H1 (cell line): ENCODE measurements around the gene PDK2. TPM values are rescaled to one million over a fixed set of nuclear protein-coding genes. Genes with fewer than 3 reads are reported as not detected.

Experiments
- CTCF ChIA-PET: fragments of 300-600 bp; sonication (Branson Sonifier 250); formaldehyde crosslinking; loops from one replicate; lab custom pipeline; 2021; ENCODE audit not compliant: partially characterized antibody; lab: Charles Lee
- POLR2A ChIA-PET: fragments of 300-600 bp; sonication (Branson Sonifier 250); formaldehyde crosslinking; loops from one replicate; lab custom pipeline; 2021; ENCODE audit warnings: inconsistent platforms; ENCODE audit not compliant: partially characterized antibody; lab: Charles Lee
- DNase-seq, 2 experiments: peaks; one replicate each; pipeline versions ENCODE4 v3.0.0 to v3.0.0-alpha.2; 2010 to 2022; ENCODE audit warnings: low spot score in 2 of 2, low read depth in 1 of 2, mixed read lengths in 1 of 2
- FAIRE-seq: peaks from 2 replicates; lab custom pipeline; 2011; peaks lifted over from hg19 to GRCh38; lab: Jason Lieb, UNC
- H2AFZ ChIP-seq: 2 replicates; pipeline ENCODE4 v1.8.1; 2012; ENCODE audit warnings: low read length, inconsistent platforms
- H2AK5ac ChIP-seq: 2 replicates; pipeline ENCODE4 v1.6.1; 2013; ENCODE audit warnings: low read depth, low read length
- H2BK120ac ChIP-seq: replicated peaks from 2 replicates; pipeline ENCODE3; 2013; ENCODE audit warnings: low read depth, low read length, inconsistent platforms
- H2BK12ac ChIP-seq: 2 replicates; pipeline ENCODE4 v1.6.1; 2013; ENCODE audit warnings: low read depth, low read length
- H2BK15ac ChIP-seq: 2 replicates; pipeline ENCODE4 v1.6.1; 2013; ENCODE audit warnings: low read length
- H2BK20ac ChIP-seq: 2 replicates; pipeline ENCODE4 v1.6.1; 2013; ENCODE audit warnings: low read length
- H2BK5ac ChIP-seq: 2 replicates; pipeline ENCODE4 v1.6.1; 2013; ENCODE audit warnings: low read depth, low read length
- H3K14ac ChIP-seq: 2 replicates; pipeline ENCODE4 v1.6.1; 2013; ENCODE audit warnings: inconsistent platforms; ENCODE audit not compliant: insufficient read length
- H3K18ac ChIP-seq: 2 replicates; pipeline ENCODE4 v1.6.1; 2013; ENCODE audit warnings: low read length; ENCODE audit errors: extremely low read depth
- H3K23ac ChIP-seq: 2 replicates; pipeline ENCODE4 v1.6.1; 2013; ENCODE audit warnings: inconsistent platforms; ENCODE audit not compliant: insufficient read length
- H3K23me2 ChIP-seq: 2 replicates; pipeline ENCODE4 v1.6.1; 2013; ENCODE audit warnings: low read depth, low read length
- H3K27ac ChIP-seq: 2 replicates; pipeline ENCODE4 v1.6.1; 2011; ENCODE audit warnings: low read depth, low read length, inconsistent platforms
- H3K27me3 ChIP-seq, 4 experiments: replicated peaks in 1 of 4; 1 replicate in 1 of 4; 2 replicates in 3 of 4; pipeline versions ENCODE4 v1.6.1 to v1.8.1; 2011 to 2013; ENCODE audit warnings: low read length in 3 of 4, mild to moderate bottlenecking in 3 of 4, inconsistent platforms in 2 of 4, mixed read lengths in 2 of 4, moderate library complexity in 1 of 4; ENCODE audit not compliant: control insufficient read depth in 3 of 4, insufficient read depth in 3 of 4; ENCODE audit errors: extremely low read depth in 1 of 4
- H3K36me3 ChIP-seq, 4 experiments: 2 replicates each; pipeline versions ENCODE4 v1.6.1 to v1.8.1; 2011 to 2013; ENCODE audit warnings: mild to moderate bottlenecking in 4 of 4, low read length in 3 of 4, moderate library complexity in 2 of 4, control low read depth in 1 of 4, inconsistent platforms in 1 of 4; ENCODE audit not compliant: insufficient read depth in 4 of 4, control insufficient read depth in 2 of 4
- H3K4ac ChIP-seq: replicated peaks from 2 replicates; pipeline ENCODE3; 2013; ENCODE audit warnings: low read length, low read depth, mixed read lengths, inconsistent platforms; ENCODE audit not compliant: insufficient read length
- H3K4me1 ChIP-seq, 4 experiments: replicated peaks in 1 of 4; 1 replicate in 1 of 4; 2 replicates in 3 of 4; pipeline versions ENCODE4 v1.6.1 to v1.8.1; 2011 to 2013; ENCODE audit warnings: low read length in 3 of 4, inconsistent platforms in 2 of 4, mixed read lengths in 1 of 4; ENCODE audit not compliant: insufficient read depth in 4 of 4, control insufficient read depth in 3 of 4
- H3K4me2 ChIP-seq, 2 experiments: 2 replicates each; pipeline versions ENCODE4 v1.6.1 to v1.8.1; 2011 to 2013; ENCODE audit warnings: low read depth in 2 of 2, low read length in 2 of 2, control low read depth in 1 of 2, inconsistent platforms in 1 of 2, mild to moderate bottlenecking in 1 of 2; ENCODE audit not compliant: insufficient read depth in 1 of 2
- H3K4me3 ChIP-seq, 4 experiments: fragments of 200-600, 300-600 bp in 1 of 4; sonication (generic), shearing (Covaris generic), sonication (Bioruptor Twin) in 1 of 4; 2 replicates each; pipeline versions ENCODE4 v1.5.1 to v1.8.1; 2011 to 2016; ENCODE audit warnings: low read length in 4 of 4, low read depth in 3 of 4, control low read depth in 2 of 4, inconsistent platforms in 2 of 4, mild to moderate bottlenecking in 2 of 4, mixed read lengths in 1 of 4, moderate library complexity in 1 of 4; ENCODE audit not compliant: insufficient read depth in 2 of 4; ENCODE audit errors: extremely low read depth in 1 of 4
- H3K56ac ChIP-seq: replicated peaks from 2 replicates; pipeline ENCODE3; 2013; ENCODE audit warnings: low read depth, mild to moderate bottlenecking, mixed read lengths, low read length, inconsistent platforms; ENCODE audit not compliant: insufficient read length
- H3K79me1 ChIP-seq: 2 replicates; pipeline ENCODE4 v1.6.1; 2013; ENCODE audit warnings: low read depth, low read length, control low read depth
- H3K79me2 ChIP-seq, 2 experiments: 2 replicates each; pipeline versions ENCODE4 v1.6.1 to v1.8.1; 2012 to 2013; ENCODE audit warnings: low read length in 2 of 2, mild to moderate bottlenecking in 2 of 2, inconsistent platforms in 1 of 2; ENCODE audit not compliant: insufficient read depth in 2 of 2, control insufficient read depth in 1 of 2
- H3K9ac ChIP-seq, 4 experiments: replicated peaks in 1 of 4; 1 replicate in 1 of 4; 2 replicates in 3 of 4; pipeline versions ENCODE4 v1.6.1 to v1.8.1; 2011 to 2013; ENCODE audit warnings: low read depth in 3 of 4, low read length in 3 of 4, control low read depth in 2 of 4, mild to moderate bottlenecking in 2 of 4, moderate library complexity in 2 of 4, inconsistent platforms in 1 of 4; ENCODE audit errors: extremely low read depth in 1 of 4
- H3K9me3 ChIP-seq, 2 experiments: 2 replicates each; pipeline versions ENCODE4 v1.6.1 to v1.8.1; 2012 to 2013; ENCODE audit warnings: mild to moderate bottlenecking in 2 of 2, moderate library complexity in 2 of 2, control low read depth in 1 of 2, inconsistent platforms in 1 of 2, low read depth in 1 of 2, low read length in 1 of 2, mixed read lengths in 1 of 2; ENCODE audit not compliant: insufficient read depth in 2 of 2
- H4K20me1 ChIP-seq, 2 experiments: replicated peaks in 1 of 2; 2 replicates each; pipeline versions ENCODE3 to v1.8.1; 2011 to 2013; ENCODE audit warnings: inconsistent platforms in 2 of 2, low read length in 2 of 2, mild to moderate bottlenecking in 1 of 2; ENCODE audit not compliant: insufficient read depth in 2 of 2, control insufficient read depth in 1 of 2
- H4K5ac ChIP-seq: 2 replicates; pipeline ENCODE4 v1.6.1; 2013; ENCODE audit warnings: low read length, low read depth, mixed read lengths, inconsistent platforms; ENCODE audit not compliant: insufficient read length
- H4K8ac ChIP-seq: 2 replicates; pipeline ENCODE4 v1.8.0; 2013; ENCODE audit warnings: mild to moderate bottlenecking, moderate library complexity, low read length, inconsistent platforms; ENCODE audit not compliant: insufficient read depth; ENCODE audit errors: extremely low read depth
- H4K91ac ChIP-seq: replicated peaks from 2 replicates; pipeline ENCODE3; 2013; ENCODE audit warnings: low read length, mixed read lengths, inconsistent platforms; ENCODE audit not compliant: insufficient read length
- CTCF ChIP-seq, 3 experiments: IDR thresholded peaks; 1 replicate in 2 of 3; 2 replicates in 1 of 3; pipeline versions ENCODE4 v1.5.1 to v1.6.1; 2011; ENCODE audit warnings: low read length in 3 of 3, mild to moderate bottlenecking in 3 of 3, inconsistent platforms in 2 of 3, low read depth in 1 of 3, moderate library complexity in 1 of 3; ENCODE audit not compliant: insufficient read depth in 1 of 3; ENCODE audit errors: control extremely low read depth in 1 of 3
- USF2 ChIP-seq: IDR thresholded peaks from 2 replicates; pipeline ENCODE4 v1.6.1; 2011; ENCODE audit warnings: low read length, improper control_type of control experiment
- WGBS, 2 experiments: shearing (Covaris generic) in 1 of 2; methylation state at CpG; one replicate each; pipeline versions ENCODE4 v1.1.6 to v1.1.7; 2013 to 2015; ENCODE audit warnings: low lambda C conversion rate in 2 of 2, mixed read lengths in 2 of 2, inconsistent platforms in 1 of 2, low coverage in 1 of 2, missing lambda C conversion rate in 1 of 2; ENCODE audit not compliant: insufficient replicate concordance in 2 of 2, insufficient coverage in 1 of 2, insufficient read length in 1 of 2; ENCODE audit errors: extremely low coverage in 1 of 2, missing lambda C conversion rate in 1 of 2; 5-methylcytosine and 5-hydroxymethylcytosine counted together
- polyA plus RNA-seq, 7 experiments: library from polyadenylated mRNA; depleted of rRNA in 3 of 7; stranded (reverse) in 5 of 7; unstranded in 2 of 7; fragments of >200 nt in 5 of 7; fragments of 200-250 nt in 2 of 7; gene quantifications; 1 replicate in 5 of 7; 2 replicates in 1 of 7; 4 replicates in 1 of 7; pipeline versions ENCODE4 v1.2.1 to v1.2.3, GENCODE V29; 2011 to 2013; ENCODE audit warnings: missing spikeins in 2 of 7, mixed read lengths in 2 of 7
- total RNA-seq: library from RNA; stranded (reverse); fragmentation: NEBNext Ultra II Directional; extraction: Animal tissue kit (Norgen Biotek cat#: 25700); gene quantifications from 2 replicates; pipeline ENCODE4 v1.2.1, GENCODE V29; 2021

PDK2 gene
- total and polyA plus RNA-seq, 2 of the 8 experiments (the other 6 are each of a cell fraction or from before 2014, with no cell fraction given): 18.3 to 121 TPM

- H3K4ac ChIP-seq: no peak overlapping the region
- H3K23me2 ChIP-seq: peaks cover 24% of the 10 kb centered on the region
- FAIRE-seq (no peak), DNase-seq (no peak)
- peaks cover 8% of the 10 kb centered on the region for H3K79me1 ChIP-seq
- no peaks in the 10 kb centered on the region; a peak in 1 of 4 replicates for H3K79me2 ChIP-seq
- H3K4me1 ChIP-seq: peaks cover 0 to 28% (median 13%) of the 10 kb centered on the region in 4 experiments; a peak in 6 of 7 replicates
- peaks cover 9 to 16% of the 10 kb centered on the region in 2 experiments for H4K20me1 ChIP-seq
- H4K91ac ChIP-seq: peak overlapping the region; percentile 25
- no peaks in the 10 kb centered on the region for H3K9me3 ChIP-seq
- H3K14ac ChIP-seq: no peak overlapping the region
- no peak overlapping the region for H3K27ac ChIP-seq
- no peak overlapping the region for H3K4me3 ChIP-seq
- H2AK5ac ChIP-seq: peak overlapping the region; percentile 1; the same call in 1 of the 2 replicates
- 0 out of 2 replicates have a peak overlapping the region, but pooled peaks have one; percentile 27 for H2BK20ac ChIP-seq
- peaks cover 0 to 6% (median 0%) of the 10 kb centered on the region in 4 experiments; a peak in 1 of 8 replicates for H3K36me3 ChIP-seq
- no peak overlapping the region for H2BK120ac ChIP-seq
- 80% methylated on average over 10 of the region's 10 CpGs; no CpG with 5 or more reads in 1 of the 2 experiments for WGBS, 2 experiments
- no peak overlapping the region for H2BK5ac ChIP-seq
- no peak overlapping the region for H2AFZ ChIP-seq
- no peak overlapping the region for H2BK15ac ChIP-seq
- peaks cover 2 to 17% (median 15%) of the 10 kb centered on the region in 4 experiments; a peak in 6 of 7 replicates for H3K27me3 ChIP-seq
- no peak overlapping the region for H4K5ac ChIP-seq
- TF ChIP-seq CTCF (IDR thresholded peaks at IDR 0.05; ENCODE audit: control extremely low read depth in 1 of 3, insufficient read depth in 1 of 3, low read depth in 1 of 3, low read length in 3 of 3): peak in 2 of 3 experiments; percentile 4 to 6; a peak in 1 of 4 replicates
- TF ChIP-seq USF2: no peak
- H3K9ac ChIP-seq: no peak overlapping the region
- peak overlapping the region; percentile 31 for H4K8ac ChIP-seq
- H3K56ac ChIP-seq: no peak overlapping the region
- no peak overlapping the region for H3K18ac ChIP-seq
- ChIA-PET CTCF (interaction anchor here (0.6 to 21.6 kb wide), 19 partner anchors 3 to 185 kb away, joined by 3 to 299 read pairs (median 7); partner anchors contain the start of genes ITGA3, PDK2, PPP1R9B and SAMD14), POLR2A (interaction anchor here (0.9 to 2.6 kb wide), 4 partner anchors 10 to 200 kb away, joined by 3 to 9 read pairs (median 4); partner anchors contain the start of gene XYLT2)
- no peak overlapping the region; a peak in 1 of 4 replicates for H3K4me2 ChIP-seq
- 0 out of 2 replicates have a peak overlapping the region, but pooled peaks have one; percentile 75 for H2BK12ac ChIP-seq
- H3K23ac ChIP-seq: no peak overlapping the region
Measured at GRCh38 chr17:50146230-50146926, 51.2 kb downstream of the PDK2 start.
